Measurements from ENCODE around the gene AQR. TPM values are rescaled to one million over a fixed set of nuclear protein-coding genes. Genes with fewer than 3 reads are reported as not detected.

AQR gene
- total and polyA plus RNA-seq, 10 of the 15 experiments (the other 5 are each of a cell fraction or from before 2014, with no cell fraction given) = 18.2 to 53.5 (median 32.6) TPM

GRCh38 chr15:34820110-34820509 is 149.4 kb downstream of the AQR start:
- ChIA-PET SMC1A (ENCODE audit: uncharacterized antibody, unreplicated experiment) (no interaction called here), RAD21 (ENCODE audit: unreplicated experiment) (no interaction called here), CTCF (interaction anchor here (0.6 kb wide), 1 partner anchor 97 kb away, joined by 3 read pairs; no protein-coding TSS in a partner anchor), POLR2A (no interaction called here)
- no peaks in the 10 kb centered on the region for H3K79me2 ChIP-seq (ENCODE audit: control insufficient read depth, insufficient read depth, low read length)
- H2AFZ ChIP-seq (ENCODE audit: control insufficient read depth, low read depth, low read length) = no peak overlapping the region
- FAIRE-seq (no peak), ATAC-seq (no peak), DNase-seq (ENCODE audit: low read depth, low spot score) (no peak)
- H3K27ac ChIP-seq (ENCODE audit: control insufficient read depth, insufficient read depth) = no peak overlapping the region
- no peaks in the 10 kb centered on the region for H3K4me1 ChIP-seq (ENCODE audit: control insufficient read depth, insufficient read depth, low read length)
- in situ Hi-C loops (cut with MboI) = no loop called here
- BruUV-seq (replicated peaks) = no TSS peak
- no peak for TF ChIP-seq KAT2A (conservative IDR thresholded peaks at IDR 0.05; ENCODE audit: control insufficient read depth, low read depth, low read length)
- no peak for TF ChIP-seq SRF (IDR thresholded peaks at IDR 0.05; ENCODE audit: low read depth in 2 of 2, low read length in 2 of 2)
- no peak for TF ChIP-seq SMAD5 (IDR thresholded peaks at IDR 0.05; ENCODE audit: low read depth)
- TF ChIP-seq TAF1 (IDR thresholded peaks at IDR 0.05; ENCODE audit: borderline replicate concordance, low read depth, low read length) = no peak
- TF ChIP-seq NFYB (IDR thresholded peaks at IDR 0.05; ENCODE audit: insufficient read depth, low read depth, low read length) = no peak
- TF ChIP-seq RB1 (IDR thresholded peaks at IDR 0.05; ENCODE audit: borderline replicate concordance) = no peak
- no peak for TF ChIP-seq ZNF622 (IDR thresholded peaks at IDR 0.05)
- TF ChIP-seq CBX3 (IDR thresholded peaks at IDR 0.05; ENCODE audit: borderline replicate concordance, low read depth) = no peak
- no peak overlapping the region for H3K4me2 ChIP-seq (ENCODE audit: control insufficient read depth, insufficient read depth)
- H3K9ac ChIP-seq (ENCODE audit: control insufficient read depth, insufficient read depth, low read length) = no peak overlapping the region
- H3K9me3 ChIP-seq (replicated peaks; ENCODE audit: control insufficient read depth, insufficient read depth, low read length) = no peaks in the 10 kb centered on the region
- H4K20me1 ChIP-seq (ENCODE audit: control insufficient read depth, insufficient read depth) = no peaks in the 10 kb centered on the region
- intact Hi-C loops (cut with micrococcal nuclease; ENCODE audit: unreplicated experiment) = no loop called here
- no peaks in the 10 kb centered on the region for H3K36me3 ChIP-seq (ENCODE audit: control insufficient read depth in 2 of 2, insufficient read depth in 2 of 2, low read length in 1 of 2)
- peaks cover 0 to 3% of the 10 kb centered on the region in 2 experiments; a peak in 1 of 4 replicates for H3K27me3 ChIP-seq (replicated peaks in 1 of 2; ENCODE audit: control insufficient read depth in 2 of 2, insufficient read depth in 2 of 2, low read length in 1 of 2)
- H3K4me3 ChIP-seq = no peak overlapping the region
- 5% methylated on average over 5 of the region's 5 CpGs for WGBS (ENCODE audit: insufficient coverage, insufficient replicate concordance, low lambda C conversion rate, missing lambda C conversion rate)

- SMC1A ChIA-PET (ENCODE audit: uncharacterized antibody, unreplicated experiment) = no interaction called here
- no peak overlapping the region for H3K9ac ChIP-seq (ENCODE audit: control insufficient read depth, insufficient read depth, low read length)
- H3K4me1 ChIP-seq (ENCODE audit: control insufficient read depth, insufficient read depth, low read length) = no peaks in the 10 kb centered on the region
- no peak overlapping the region for H3K4me2 ChIP-seq (ENCODE audit: control insufficient read depth, insufficient read depth)
- in situ Hi-C loops (cut with MboI) (no loop called here), intact Hi-C loops (cut with micrococcal nuclease; ENCODE audit: unreplicated experiment) (no loop called here)
- FAIRE-seq (no peak), ATAC-seq (no peak), DNase-seq (ENCODE audit: low read depth, low spot score) (no peak)
- no peaks in the 10 kb centered on the region for H3K9me3 ChIP-seq (replicated peaks; ENCODE audit: control insufficient read depth, insufficient read depth, low read length)
- POLR2A ChIA-PET = no interaction called here
- WGBS (ENCODE audit: insufficient coverage, insufficient replicate concordance, low lambda C conversion rate, missing lambda C conversion rate) = 100% methylated on average over 1 of the region's 1 CpG
- H3K36me3 ChIP-seq (ENCODE audit: control insufficient read depth in 2 of 2, insufficient read depth in 2 of 2, low read length in 1 of 2) = no peaks in the 10 kb centered on the region
- H3K4me3 ChIP-seq = no peak overlapping the region
- CTCF ChIA-PET = no interaction called here
- no peak overlapping the region for H2AFZ ChIP-seq (ENCODE audit: control insufficient read depth, low read depth, low read length)
- H3K27me3 ChIP-seq (replicated peaks in 1 of 2; ENCODE audit: control insufficient read depth in 2 of 2, insufficient read depth in 2 of 2, low read length in 1 of 2) = no peaks in the 10 kb centered on the region; a peak in 1 of 4 replicates
- no peaks in the 10 kb centered on the region for H3K79me2 ChIP-seq (ENCODE audit: control insufficient read depth, insufficient read depth, low read length)
- BruUV-seq (replicated peaks) = no TSS peak
- H4K20me1 ChIP-seq (ENCODE audit: control insufficient read depth, insufficient read depth) = no peaks in the 10 kb centered on the region
- RAD21 ChIA-PET (ENCODE audit: unreplicated experiment) = no interaction called here
- H3K27ac ChIP-seq (ENCODE audit: control insufficient read depth, insufficient read depth) = no peak overlapping the region
- TF ChIP-seq SMAD1 (IDR thresholded peaks at IDR 0.05; ENCODE audit: low read depth, partially characterized antibody) (no peak), ZBTB4 (CRISPR knock-in tag; IDR thresholded peaks at IDR 0.05) (no peak), ZNF687 (IDR thresholded peaks at IDR 0.05) (no peak), STAT3 (IDR thresholded peaks at IDR 0.05; ENCODE audit: low read depth, low read length) (no peak)
Observed at GRCh38 chr15:34818526-34818925, 151.0 kb downstream of the AQR start.

All from GM12878 (cell line).